Fibroblast of villous mesenchyme (primary cell): ENCODE results near the gene LRRC23. TPM values are rescaled to one million over a fixed set of nuclear protein-coding genes. Genes with fewer than 3 reads are reported as not detected.
"Not testable (repeated sequence)": the region's sequence is repeated elsewhere in the genome, so short reads cannot be mapped to it uniquely, and the experiment has no call there.

ENCODE experiments used
- DNase-seq: peaks from one replicate; pipeline ENCODE4 v3.0.0-alpha.2; 2010; ENCODE audit warnings: low read depth
- H3K4me3 ChIP-seq: 2 replicates; pipeline ENCODE4 v1.5.1; 2011; ENCODE audit warnings: low read depth, mild to moderate bottlenecking, low read length
- CTCF ChIP-seq: IDR thresholded peaks from 2 replicates; pipeline ENCODE4 v1.5.1; 2012; ENCODE audit warnings: low read depth, mild to moderate bottlenecking, low read length; ENCODE audit not compliant: insufficient read depth
- total RNA-seq: library from RNA; depleted of rRNA; stranded (reverse); fragments of >200 nt; gene quantifications from 2 replicates; pipeline ENCODE4 v1.2.3, GENCODE V29; 2012

The LRRC23 gene
- total RNA-seq, 1 donor: 4.7 TPM

GRCh38 chr12:6890789-6891645 lies 13.6 kb upstream of the LRRC23 start:
- TF ChIP-seq CTCF: peak; percentile 73
- DNase-seq: peak; percentile 97
- H3K4me3 ChIP-seq: peak overlapping the region; percentile 60

GRCh38 chr12:6891646-6892001 lies 13.0 kb upstream of the LRRC23 start:
- no peak for TF ChIP-seq CTCF
- H3K4me3 ChIP-seq: peak overlapping the region; percentile 60
- no peak for DNase-seq

GRCh38 chr12:6892683-6893082 lies 11.9 kb upstream of the LRRC23 start:
- DNase-seq: not testable (repeated sequence)

GRCh38 chr12:6894321-6894720 lies 10.3 kb upstream of the LRRC23 start:
- no peak for DNase-seq
- H3K4me3 ChIP-seq: no peak overlapping the region
- no peak for TF ChIP-seq CTCF

More at GRCh38 chr12:6892683-6893082, 11.9 kb upstream of the LRRC23 start:
- H3K4me3 ChIP-seq: not testable (repeated sequence)

GRCh38 chr12:6896846-6897435 lies 7.7 kb upstream of the LRRC23 start:
- no peak for TF ChIP-seq CTCF
- no peak for DNase-seq
- no peak overlapping the region for H3K4me3 ChIP-seq

- TF ChIP-seq CTCF: no peak
- H3K4me3 ChIP-seq: no peak overlapping the region
- no peak for DNase-seq
These were observed 5.2 kb upstream of the LRRC23 start for GRCh38 chr12:6899427-6899826.

- no peak for TF ChIP-seq CTCF
- DNase-seq: peak; percentile 57
- H3K4me3 ChIP-seq: no peak overlapping the region
These were observed 4.6 kb upstream of the LRRC23 start for GRCh38 chr12:6899837-6900519.
